Liver (tissue), 9 donors: ENCODE data around the gene CSNK1A1L. TPM values are rescaled to one million over a fixed set of nuclear protein-coding genes. Genes with fewer than 3 reads are reported as not detected.

ENCODE experiments used
- DNase-seq: peaks from one replicate; pipeline ENCODE4 v3.0.0-alpha.2; 2017; ENCODE audit warnings: low spot score
- H3K27ac ChIP-seq, 2 donors: one replicate each; pipeline ENCODE4 v1.7.0; 2013; ENCODE audit warnings: inconsistent platforms in 2 of 2, low read length in 2 of 2, control low read depth in 1 of 2, low read depth in 1 of 2, mild to moderate bottlenecking in 1 of 2
- H3K27me3 ChIP-seq, 4 donors: one replicate each; pipeline versions ENCODE4 v1.6.1 to v1.7.0; 2013; ENCODE audit warnings: low read length in 3 of 4, inconsistent platforms in 1 of 4, mild to moderate bottlenecking in 1 of 4, moderate library complexity in 1 of 4; ENCODE audit not compliant: control insufficient read depth in 4 of 4, insufficient read depth in 4 of 4
- H3K36me3 ChIP-seq, 4 donors: one replicate each; pipeline versions ENCODE4 v1.6.1 to v1.7.0; 2013; ENCODE audit warnings: low read length in 3 of 4, mild to moderate bottlenecking in 3 of 4, low read depth in 1 of 4, moderate library complexity in 1 of 4; ENCODE audit not compliant: control insufficient read depth in 4 of 4, insufficient read depth in 3 of 4
- H3K4me1 ChIP-seq, 4 donors: one replicate each; pipeline versions ENCODE4 v1.6.1 to v1.7.0; 2013; ENCODE audit warnings: low read length in 3 of 4, mild to moderate bottlenecking in 3 of 4, moderate library complexity in 1 of 4; ENCODE audit not compliant: control insufficient read depth in 4 of 4, insufficient read depth in 4 of 4
- H3K4me3 ChIP-seq, 3 donors: one replicate each; pipeline versions ENCODE4 v1.6.1 to v1.7.0; 2013; ENCODE audit warnings: low read length in 3 of 3, control low read depth in 1 of 3, low read depth in 1 of 3, mild to moderate bottlenecking in 1 of 3
- H3K9ac ChIP-seq, 2 donors: one replicate each; pipeline ENCODE4 v1.7.0; 2013; ENCODE audit warnings: low read length in 2 of 2, mild to moderate bottlenecking in 2 of 2, moderate library complexity in 2 of 2, control low read depth in 1 of 2, low read depth in 1 of 2
- H3K9me3 ChIP-seq, 4 donors: one replicate each; pipeline versions ENCODE4 v1.6.1 to v1.7.0; 2013; ENCODE audit warnings: low read length in 3 of 4; ENCODE audit not compliant: control insufficient read depth in 4 of 4
- ATF3 ChIP-seq: IDR thresholded peaks from 2 replicates; pipeline ENCODE4 v1.6.1; 2016; ENCODE audit warnings: antibody characterized with exemption
- CTCF ChIP-seq: fragments of 150-350 bp; IDR thresholded peaks from 2 replicates; pipeline ENCODE4 v1.5.1; 2017; ENCODE audit warnings: improper control_type of control experiment, low read depth, low read length; ENCODE audit not compliant: missing input control
- EGR1 ChIP-seq, 2 donors: IDR thresholded peaks; 2 replicates each; pipeline ENCODE4 v1.6.1; 2016 to 2018; ENCODE audit warnings: antibody characterized with exemption in 2 of 2, low read depth in 2 of 2
- FOXA1 ChIP-seq: IDR thresholded peaks from 2 replicates; pipeline ENCODE4 v1.6.1; 2016; ENCODE audit warnings: antibody characterized with exemption
- FOXA2 ChIP-seq: IDR thresholded peaks from 2 replicates; pipeline ENCODE4 v1.6.1; 2016; ENCODE audit warnings: antibody characterized with exemption
- GABPA ChIP-seq, 2 donors: IDR thresholded peaks in 1 of 2; conservative IDR thresholded peaks in 1 of 2; 2 replicates each; pipeline ENCODE4 v1.6.1; 2016; ENCODE audit warnings: antibody characterized with exemption in 2 of 2, mild to moderate bottlenecking in 1 of 2, moderate library complexity in 1 of 2
- HNF4G ChIP-seq: IDR thresholded peaks from 2 replicates; pipeline ENCODE4 v1.6.1; 2016; ENCODE audit warnings: antibody characterized with exemption
- NR2F2 ChIP-seq: IDR thresholded peaks from 2 replicates; pipeline ENCODE4 v1.6.1; 2016; ENCODE audit warnings: antibody characterized with exemption
- RAD21 ChIP-seq, 2 donors: IDR thresholded peaks; 2 replicates each; pipeline ENCODE4 v1.6.1; 2016; ENCODE audit warnings: antibody characterized with exemption in 2 of 2, mild to moderate bottlenecking in 2 of 2
- RXRA ChIP-seq, 2 donors: IDR thresholded peaks; 2 replicates each; pipeline ENCODE4 v1.6.1; 2017 to 2018; ENCODE audit warnings: antibody characterized with exemption in 2 of 2, mild to moderate bottlenecking in 1 of 2
- SP1 ChIP-seq: IDR thresholded peaks from 2 replicates; pipeline ENCODE4 v1.6.1; 2018; ENCODE audit warnings: antibody characterized with exemption, mild to moderate bottlenecking
- TAF1 ChIP-seq: conservative IDR thresholded peaks from 2 replicates; pipeline ENCODE4 v1.6.1; 2016; ENCODE audit warnings: antibody characterized with exemption, mild to moderate bottlenecking
- YY1 ChIP-seq: IDR thresholded peaks from 2 replicates; pipeline ENCODE4 v1.6.1; 2016; ENCODE audit warnings: antibody characterized with exemption, mild to moderate bottlenecking
- ZBTB33 ChIP-seq: IDR thresholded peaks from 2 replicates; pipeline ENCODE4 v1.6.1; 2016; ENCODE audit warnings: antibody characterized with exemption
- WGBS: extraction: QIAGEN DNeasy Blood & Tissue Kit; methylation state at CpG from one replicate; pipeline ENCODE4 v1.1.7; 2013; 5-methylcytosine and 5-hydroxymethylcytosine counted together
- polyA plus RNA-seq, 2 donors: library from polyadenylated mRNA; stranded (reverse) in 1 of 2; unstranded in 1 of 2; fragments of 200-250 nt in 1 of 2; fragments of >200 nt in 1 of 2; fragmentation: Nextera tagmentation in 1 of 2; extraction: Ambion mirVana in 1 of 2; gene quantifications; one replicate each; pipeline versions ENCODE4 v1.2.1 to v1.2.3, GENCODE V29; 2013 to 2015
- total RNA-seq, 2 donors: library from RNA; depleted of rRNA; stranded (reverse); fragments of >200 nt; gene quantifications; one replicate each; pipeline ENCODE4 v1.2.3, GENCODE V29; 2014
- TF ChIP-seq, protein P1 (sequence below): IDR thresholded peaks from 2 replicates; pipeline ENCODE4 v1.6.1; 2016; ENCODE audit warnings: antibody characterized with exemption, mild to moderate bottlenecking
- donor health status: healthy.
- donor health status: healthy.
- donor health status: healthy.
- donor health status: healthy.
- donor health status: healthy.

The CSNK1A1L gene
- total and polyA plus RNA-seq, 4 donors: not detected

GRCh38 chr13:37070145-37070695 lies 35.2 kb downstream of the CSNK1A1L start:
- Histone ChIP-seq H3K36me3 (no peaks in the 10 kb centered on the region), H3K4me3 (no peak overlapping the region), H3K4me1 (peaks cover 0 to 8% (median 0%) of the 10 kb centered on the region in 4 donors), H3K9ac (no peak overlapping the region), H3K9me3 (no peaks in the 10 kb centered on the region), H3K27me3 (no peaks in the 10 kb centered on the region), H3K27ac (no peak overlapping the region)
- no peak for DNase-seq
- no peak for TF ChIP-seq RAD21 (IDR thresholded peaks at IDR 0.05)
- no peak for TF ChIP-seq EGR1 (IDR thresholded peaks at IDR 0.05; ENCODE audit: low read depth in 2 of 2)
- TF ChIP-seq NR2F2: no peak
- TF ChIP-seq HNF4G: no peak
- no peak for TF ChIP-seq FOXA2
- TF ChIP-seq, protein P1, sequence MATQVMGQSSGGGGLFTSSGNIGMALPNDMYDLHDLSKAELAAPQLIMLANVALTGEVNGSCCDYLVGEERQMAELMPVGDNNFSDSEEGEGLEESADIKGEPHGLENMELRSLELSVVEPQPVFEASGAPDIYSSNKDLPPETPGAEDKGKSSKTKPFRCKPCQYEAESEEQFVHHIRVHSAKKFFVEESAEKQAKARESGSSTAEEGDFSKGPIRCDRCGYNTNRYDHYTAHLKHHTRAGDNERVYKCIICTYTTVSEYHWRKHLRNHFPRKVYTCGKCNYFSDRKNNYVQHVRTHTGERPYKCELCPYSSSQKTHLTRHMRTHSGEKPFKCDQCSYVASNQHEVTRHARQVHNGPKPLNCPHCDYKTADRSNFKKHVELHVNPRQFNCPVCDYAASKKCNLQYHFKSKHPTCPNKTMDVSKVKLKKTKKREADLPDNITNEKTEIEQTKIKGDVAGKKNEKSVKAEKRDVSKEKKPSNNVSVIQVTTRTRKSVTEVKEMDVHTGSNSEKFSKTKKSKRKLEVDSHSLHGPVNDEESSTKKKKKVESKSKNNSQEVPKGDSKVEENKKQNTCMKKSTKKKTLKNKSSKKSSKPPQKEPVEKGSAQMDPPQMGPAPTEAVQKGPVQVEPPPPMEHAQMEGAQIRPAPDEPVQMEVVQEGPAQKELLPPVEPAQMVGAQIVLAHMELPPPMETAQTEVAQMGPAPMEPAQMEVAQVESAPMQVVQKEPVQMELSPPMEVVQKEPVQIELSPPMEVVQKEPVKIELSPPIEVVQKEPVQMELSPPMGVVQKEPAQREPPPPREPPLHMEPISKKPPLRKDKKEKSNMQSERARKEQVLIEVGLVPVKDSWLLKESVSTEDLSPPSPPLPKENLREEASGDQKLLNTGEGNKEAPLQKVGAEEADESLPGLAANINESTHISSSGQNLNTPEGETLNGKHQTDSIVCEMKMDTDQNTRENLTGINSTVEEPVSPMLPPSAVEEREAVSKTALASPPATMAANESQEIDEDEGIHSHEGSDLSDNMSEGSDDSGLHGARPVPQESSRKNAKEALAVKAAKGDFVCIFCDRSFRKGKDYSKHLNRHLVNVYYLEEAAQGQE: no peak
- TF ChIP-seq FOXA1: no peak
- no peak for TF ChIP-seq SP1
- TF ChIP-seq ZBTB33: no peak
- no peak for TF ChIP-seq TAF1
- no peak for TF ChIP-seq CTCF
- WGBS: 90% methylated on average over 9 of the region's 9 CpGs

DNA sequence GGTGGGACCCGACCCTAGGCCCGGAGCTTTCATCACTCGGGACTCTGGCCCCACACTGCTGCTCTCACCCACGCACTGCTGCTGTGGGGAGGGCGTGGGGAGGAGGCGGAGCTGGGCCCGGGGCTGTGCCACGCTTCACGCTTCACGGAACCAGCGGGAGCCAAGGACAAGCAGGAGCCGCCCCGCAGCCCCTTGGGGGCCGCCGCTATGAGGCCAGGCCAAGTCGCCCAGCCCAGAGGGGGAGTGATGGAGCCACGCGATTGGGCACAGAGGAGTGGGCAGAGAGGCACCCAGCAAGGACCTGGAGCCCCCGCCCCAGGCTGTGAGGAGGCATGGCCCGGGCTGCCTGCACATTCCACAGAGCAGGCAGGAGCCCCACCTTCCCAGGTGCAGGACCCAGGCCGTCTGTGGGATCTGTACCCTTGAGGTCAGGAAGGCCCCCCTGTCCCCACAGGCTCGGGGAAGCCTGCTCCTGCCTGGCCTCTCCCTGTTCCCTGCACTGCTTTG lies 35.8 kb downstream of the CSNK1A1L start:
- peaks cover 0 to 8% (median 0%) of the 10 kb centered on the region in 4 donors for H3K4me1 ChIP-seq
- no peaks in the 10 kb centered on the region for H3K36me3 ChIP-seq
- no peak for DNase-seq
- H3K9me3 ChIP-seq: no peaks in the 10 kb centered on the region
- H3K4me3 ChIP-seq: no peak overlapping the region
- no peak overlapping the region for H3K9ac ChIP-seq
- H3K27me3 ChIP-seq: no peaks in the 10 kb centered on the region
- H3K27ac ChIP-seq: no peak overlapping the region
- WGBS: 89% methylated on average over 22 of the region's 22 CpGs
- TF ChIP-seq FOXA1 (no peak), SP1 (no peak), GABPA (IDR thresholded peaks at IDR 0.05 in 1 of 2, conservative IDR thresholded peaks at IDR 0.05 in 1 of 2) (no peak), FOXA2 (no peak), YY1 (no peak), RAD21 (IDR thresholded peaks at IDR 0.05) (no peak), NR2F2 (no peak), ZBTB33 (no peak), ATF3 (no peak), CTCF (no peak), RXRA (IDR thresholded peaks at IDR 0.05) (no peak), EGR1 (IDR thresholded peaks at IDR 0.05; ENCODE audit: low read depth in 2 of 2) (no peak)
